ENCODE data around the gene NCK2. TPM values are rescaled to one million over a fixed set of nuclear protein-coding genes. Genes with fewer than 3 reads are reported as not detected.

NCK2 gene
- total RNA-seq, 1 experiment from 2014 or later, result 26.7 TPM

DNA sequence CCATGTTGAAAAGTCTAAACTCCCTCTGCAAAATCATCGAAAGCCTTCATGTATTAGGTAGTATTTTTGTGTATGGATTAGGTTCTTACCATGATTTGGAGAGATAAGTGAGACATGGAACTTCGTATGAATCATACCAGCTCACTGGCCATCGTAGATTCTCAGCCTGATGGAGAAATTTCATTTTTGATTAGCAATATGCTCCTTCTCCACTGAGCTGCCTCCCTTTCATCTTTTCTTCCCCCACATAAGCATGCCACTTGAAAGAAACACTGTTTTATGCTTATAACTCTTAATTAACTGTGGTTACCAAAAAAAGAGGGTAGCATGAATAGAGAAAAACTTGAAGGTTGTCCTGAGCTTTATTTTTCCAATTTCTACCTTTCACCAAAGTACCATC is 111.9 kb downstream of the NCK2 start (continued):
- TF ChIP-seq, protein P1, sequence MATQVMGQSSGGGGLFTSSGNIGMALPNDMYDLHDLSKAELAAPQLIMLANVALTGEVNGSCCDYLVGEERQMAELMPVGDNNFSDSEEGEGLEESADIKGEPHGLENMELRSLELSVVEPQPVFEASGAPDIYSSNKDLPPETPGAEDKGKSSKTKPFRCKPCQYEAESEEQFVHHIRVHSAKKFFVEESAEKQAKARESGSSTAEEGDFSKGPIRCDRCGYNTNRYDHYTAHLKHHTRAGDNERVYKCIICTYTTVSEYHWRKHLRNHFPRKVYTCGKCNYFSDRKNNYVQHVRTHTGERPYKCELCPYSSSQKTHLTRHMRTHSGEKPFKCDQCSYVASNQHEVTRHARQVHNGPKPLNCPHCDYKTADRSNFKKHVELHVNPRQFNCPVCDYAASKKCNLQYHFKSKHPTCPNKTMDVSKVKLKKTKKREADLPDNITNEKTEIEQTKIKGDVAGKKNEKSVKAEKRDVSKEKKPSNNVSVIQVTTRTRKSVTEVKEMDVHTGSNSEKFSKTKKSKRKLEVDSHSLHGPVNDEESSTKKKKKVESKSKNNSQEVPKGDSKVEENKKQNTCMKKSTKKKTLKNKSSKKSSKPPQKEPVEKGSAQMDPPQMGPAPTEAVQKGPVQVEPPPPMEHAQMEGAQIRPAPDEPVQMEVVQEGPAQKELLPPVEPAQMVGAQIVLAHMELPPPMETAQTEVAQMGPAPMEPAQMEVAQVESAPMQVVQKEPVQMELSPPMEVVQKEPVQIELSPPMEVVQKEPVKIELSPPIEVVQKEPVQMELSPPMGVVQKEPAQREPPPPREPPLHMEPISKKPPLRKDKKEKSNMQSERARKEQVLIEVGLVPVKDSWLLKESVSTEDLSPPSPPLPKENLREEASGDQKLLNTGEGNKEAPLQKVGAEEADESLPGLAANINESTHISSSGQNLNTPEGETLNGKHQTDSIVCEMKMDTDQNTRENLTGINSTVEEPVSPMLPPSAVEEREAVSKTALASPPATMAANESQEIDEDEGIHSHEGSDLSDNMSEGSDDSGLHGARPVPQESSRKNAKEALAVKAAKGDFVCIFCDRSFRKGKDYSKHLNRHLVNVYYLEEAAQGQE (IDR thresholded peaks at IDR 0.05; ENCODE audit: low read depth), result no peak
- TF ChIP-seq FOSL1 (IDR thresholded peaks at IDR 0.05; ENCODE audit: low read depth) (no peak), SRF (IDR thresholded peaks at IDR 0.05; ENCODE audit: low read depth) (no peak), ELF1 (IDR thresholded peaks at IDR 0.05; ENCODE audit: borderline replicate concordance, low read depth) (no peak), ZNF274 (IDR thresholded peaks at IDR 0.05; ENCODE audit: low read depth, low read length) (no peak)

DNA sequence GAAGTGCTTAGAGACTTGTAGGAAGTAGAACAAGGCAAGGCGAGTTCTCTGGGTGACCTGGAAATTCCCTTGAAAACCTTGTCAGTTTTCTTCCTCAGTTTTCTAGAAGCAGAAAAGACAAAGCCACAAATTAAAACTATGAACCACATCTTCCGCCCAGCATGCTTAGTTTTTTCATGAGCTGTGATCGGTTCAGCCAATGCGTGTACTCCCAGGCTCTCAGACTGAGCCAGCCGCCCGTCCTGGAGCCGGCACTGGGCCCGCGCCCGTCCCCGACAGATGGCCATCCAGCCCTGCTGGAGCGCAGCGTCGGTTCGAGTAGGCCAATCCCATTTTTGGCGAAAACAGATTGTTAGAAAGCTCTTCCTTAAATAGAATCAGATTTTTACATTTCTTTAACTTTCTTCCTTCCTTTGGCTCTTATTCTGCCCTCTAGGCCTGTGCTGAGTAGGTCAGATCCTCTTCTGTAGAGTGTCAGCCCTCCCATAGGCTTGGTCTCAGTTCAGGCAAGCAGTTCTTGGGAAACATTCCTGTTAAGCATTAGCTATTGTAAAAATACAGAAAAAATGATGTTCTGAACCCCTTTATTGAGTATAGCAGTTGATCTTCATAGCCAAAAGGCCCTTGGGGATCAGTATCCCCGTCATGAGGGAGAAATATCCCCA is 112.5 kb downstream of the NCK2 start:
- Histone ChIP-seq H3K4me3 (replicated peaks in 1 of 2; ENCODE audit: low read depth in 1 of 2, low read length in 2 of 2) (no peak overlapping the region), H3K9ac (ENCODE audit: low read length) (no peak overlapping the region), H3K36me3 (ENCODE audit: control insufficient read depth in 1 of 2, insufficient read depth in 2 of 2, low read length in 2 of 2) (no peaks in the 10 kb centered on the region), H3K4me1 (ENCODE audit: control insufficient read depth in 1 of 2, insufficient read depth in 2 of 2, low read length in 2 of 2) (peaks cover 48 to 54% of the 10 kb centered on the region in 2 experiments), H3K9me3 (ENCODE audit: control insufficient read depth in 1 of 2, insufficient read depth in 1 of 2, low read depth in 1 of 2, low read length in 2 of 2) (no peaks in the 10 kb centered on the region), H2AFZ (ENCODE audit: low read depth, low read length, poor library complexity, severe bottlenecking) (no peak overlapping the region), H3K9me2 (ENCODE audit: insufficient read depth) (no peaks in the 10 kb centered on the region), H3K79me2 (ENCODE audit: insufficient read depth, low read length) (peaks cover 11% of the 10 kb centered on the region; the same call in 1 of the 2 replicates), H3K27ac (ENCODE audit: low read depth, low read length) (no peak overlapping the region), H3K27me3 (ENCODE audit: insufficient read depth, low read length) (no peaks in the 10 kb centered on the region), H4K20me1 (ENCODE audit: insufficient read depth) (0 out of 2 replicates have a peak, but pooled peaks cover 4% of the 10 kb centered on the region), H3K4me2 (ENCODE audit: low read length) (no peak overlapping the region)
- ATAC-seq (no peak), DNase-seq (ENCODE audit: low read depth, low spot score) (no peak)
- TF ChIP-seq, protein P2, sequence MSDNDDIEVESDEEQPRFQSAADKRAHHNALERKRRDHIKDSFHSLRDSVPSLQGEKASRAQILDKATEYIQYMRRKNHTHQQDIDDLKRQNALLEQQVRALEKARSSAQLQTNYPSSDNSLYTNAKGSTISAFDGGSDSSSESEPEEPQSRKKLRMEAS (IDR thresholded peaks at IDR 0.05), result no peak
- TF ChIP-seq, protein P3, sequence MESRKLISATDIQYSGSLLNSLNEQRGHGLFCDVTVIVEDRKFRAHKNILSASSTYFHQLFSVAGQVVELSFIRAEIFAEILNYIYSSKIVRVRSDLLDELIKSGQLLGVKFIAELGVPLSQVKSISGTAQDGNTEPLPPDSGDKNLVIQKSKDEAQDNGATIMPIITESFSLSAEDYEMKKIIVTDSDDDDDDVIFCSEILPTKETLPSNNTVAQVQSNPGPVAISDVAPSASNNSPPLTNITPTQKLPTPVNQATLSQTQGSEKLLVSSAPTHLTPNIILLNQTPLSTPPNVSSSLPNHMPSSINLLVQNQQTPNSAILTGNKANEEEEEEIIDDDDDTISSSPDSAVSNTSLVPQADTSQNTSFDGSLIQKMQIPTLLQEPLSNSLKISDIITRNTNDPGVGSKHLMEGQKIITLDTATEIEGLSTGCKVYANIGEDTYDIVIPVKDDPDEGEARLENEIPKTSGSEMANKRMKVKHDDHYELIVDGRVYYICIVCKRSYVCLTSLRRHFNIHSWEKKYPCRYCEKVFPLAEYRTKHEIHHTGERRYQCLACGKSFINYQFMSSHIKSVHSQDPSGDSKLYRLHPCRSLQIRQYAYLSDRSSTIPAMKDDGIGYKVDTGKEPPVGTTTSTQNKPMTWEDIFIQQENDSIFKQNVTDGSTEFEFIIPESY (IDR thresholded peaks at IDR 0.05; ENCODE audit: extremely low read depth, insufficient replicate concordance, low read length), result no peak
- TF ChIP-seq FOSL1 (IDR thresholded peaks at IDR 0.05; ENCODE audit: low read depth) (no peak), POLR2AphosphoS5 (IDR thresholded peaks at IDR 0.05; ENCODE audit: low read depth, low read length) (no peak), ELF1 (IDR thresholded peaks at IDR 0.05; ENCODE audit: borderline replicate concordance, low read depth) (no peak), SP1 (IDR thresholded peaks at IDR 0.05; ENCODE audit: low read depth) (no peak), EGR1 (IDR thresholded peaks at IDR 0.05; ENCODE audit: low read depth) (no peak), ZFX (IDR thresholded peaks at IDR 0.05) (no peak), POLR2A (IDR thresholded peaks at IDR 0.05; ENCODE audit: borderline replicate concordance, extremely low read depth, insufficient read depth, insufficient read length) (no peak), CEBPB (IDR thresholded peaks at IDR 0.05; ENCODE audit: low read depth) (no peak), CBX3 (IDR thresholded peaks at IDR 0.05; ENCODE audit: low read depth) (no peak)
- TF ChIP-seq, protein P4, sequence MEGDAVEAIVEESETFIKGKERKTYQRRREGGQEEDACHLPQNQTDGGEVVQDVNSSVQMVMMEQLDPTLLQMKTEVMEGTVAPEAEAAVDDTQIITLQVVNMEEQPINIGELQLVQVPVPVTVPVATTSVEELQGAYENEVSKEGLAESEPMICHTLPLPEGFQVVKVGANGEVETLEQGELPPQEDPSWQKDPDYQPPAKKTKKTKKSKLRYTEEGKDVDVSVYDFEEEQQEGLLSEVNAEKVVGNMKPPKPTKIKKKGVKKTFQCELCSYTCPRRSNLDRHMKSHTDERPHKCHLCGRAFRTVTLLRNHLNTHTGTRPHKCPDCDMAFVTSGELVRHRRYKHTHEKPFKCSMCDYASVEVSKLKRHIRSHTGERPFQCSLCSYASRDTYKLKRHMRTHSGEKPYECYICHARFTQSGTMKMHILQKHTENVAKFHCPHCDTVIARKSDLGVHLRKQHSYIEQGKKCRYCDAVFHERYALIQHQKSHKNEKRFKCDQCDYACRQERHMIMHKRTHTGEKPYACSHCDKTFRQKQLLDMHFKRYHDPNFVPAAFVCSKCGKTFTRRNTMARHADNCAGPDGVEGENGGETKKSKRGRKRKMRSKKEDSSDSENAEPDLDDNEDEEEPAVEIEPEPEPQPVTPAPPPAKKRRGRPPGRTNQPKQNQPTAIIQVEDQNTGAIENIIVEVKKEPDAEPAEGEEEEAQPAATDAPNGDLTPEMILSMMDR (IDR thresholded peaks at IDR 0.05 in 2 of 3, conservative IDR thresholded peaks at IDR 0.05 in 1 of 3; ENCODE audit: borderline replicate concordance in 1 of 3, insufficient read depth in 1 of 3, low read depth in 2 of 3, low read length in 2 of 3), result no peak
- RAD21 ChIA-PET (ENCODE audit: low non-redundant PET in 1 of 2, low total read pairs in 2 of 2, uncharacterized antibody in 2 of 2, unreplicated experiment in 2 of 2), result no interaction called here
- BruUV-seq (replicated peaks), result no TSS peak
- CTCF ChIA-PET, result no interaction called here
- intact Hi-C loops (cut with micrococcal nuclease), result no loop called here
- POLR2A ChIA-PET, result interaction anchor here (1.3 kb wide), 1 partner anchor 62 kb away, joined by 4 read pairs; no protein-coding TSS in a partner anchor
